Suprapubic skin (tissue), 4 donors: Measurements from ENCODE around the gene SEMA3D. TPM values are rescaled to one million over a fixed set of nuclear protein-coding genes. Genes with fewer than 3 reads are reported as not detected.

Source experiments
- DNase-seq, 2 donors: peaks; one replicate each; pipeline ENCODE4 v3.0.0-alpha.2; 2019; ENCODE audit warnings: low spot score in 2 of 2
- H3K27ac ChIP-seq: fragments of 200-600 bp; sonication (generic); one replicate; pipeline ENCODE4 v1.5.1; 2019
- H3K27me3 ChIP-seq: fragments of 200-600 bp; sonication (generic); one replicate; pipeline ENCODE4 v1.5.1; 2019
- H3K36me3 ChIP-seq: fragments of 200-600 bp; sonication (generic); one replicate; pipeline ENCODE4 v1.5.1; 2019
- H3K4me1 ChIP-seq: fragments of 200-600 bp; sonication (generic); one replicate; pipeline ENCODE4 v1.5.1; 2019
- H3K4me3 ChIP-seq: fragments of 200-600 bp; sonication (generic); one replicate; pipeline ENCODE4 v1.5.1; 2019; ENCODE audit warnings: mild to moderate bottlenecking
- H3K9me3 ChIP-seq: fragments of 200-600 bp; sonication (generic); one replicate; pipeline ENCODE4 v1.5.1; 2019
- EP300 ChIP-seq: sonication (generic); formaldehyde crosslinking; IDR thresholded peaks from one replicate; pipeline ENCODE4 v1.6.1; 2017; ENCODE audit warnings: antibody characterized with exemption
- POLR2A ChIP-seq, 2 donors: fragments of 450-650 bp; IDR thresholded peaks; one replicate each; pipeline ENCODE4 v1.6.1; 2017; ENCODE audit warnings: antibody characterized with exemption in 2 of 2, mild to moderate bottlenecking in 2 of 2, moderate library complexity in 2 of 2
- POLR2AphosphoS5 ChIP-seq, 3 donors: sonication (generic); formaldehyde crosslinking; IDR thresholded peaks; one replicate each; pipeline ENCODE4 v1.6.1; 2017; ENCODE audit warnings: antibody characterized with exemption in 3 of 3
- WGBS: methylation state at CpG from one replicate; pipeline ENCODE4 v1.1.5; 2018; 5-methylcytosine and 5-hydroxymethylcytosine counted together
- total RNA-seq, 4 donors: library from RNA; depleted of rRNA; stranded (reverse); fragments of >200 nt; gene quantifications; one replicate each; pipeline ENCODE4 v1.1.0, GENCODE V29; 2016
- TF ChIP-seq, protein P1 (sequence below), 2 donors: fragments of 200-600 bp in 1 of 2; fragments of 450-650 bp in 1 of 2; sonication (generic) in 1 of 2; IDR thresholded peaks; one replicate each; pipeline ENCODE4 v1.5.1; 2016 to 2019; ENCODE audit warnings: antibody characterized with exemption in 2 of 2, mild to moderate bottlenecking in 1 of 2, moderate library complexity in 1 of 2

Gene SEMA3D
- total RNA-seq, 4 donors from 2014 or later: 1.9 to 5.9 (median 3.6) TPM

- Histone ChIP-seq H3K9me3 (no peaks in the 10 kb centered on the region), H3K27me3 (no peaks in the 10 kb centered on the region), H3K27ac (no peak overlapping the region), H3K4me1 (no peaks in the 10 kb centered on the region), H3K4me3 (no peak overlapping the region), H3K36me3 (no peaks in the 10 kb centered on the region)
- no peak for DNase-seq
- 62% methylated on average over 3 of the region's 3 CpGs for WGBS
- no peak for TF ChIP-seq POLR2A (IDR thresholded peaks at IDR 0.05)
- no peak for TF ChIP-seq POLR2AphosphoS5 (IDR thresholded peaks at IDR 0.05)
- TF ChIP-seq, protein P1, sequence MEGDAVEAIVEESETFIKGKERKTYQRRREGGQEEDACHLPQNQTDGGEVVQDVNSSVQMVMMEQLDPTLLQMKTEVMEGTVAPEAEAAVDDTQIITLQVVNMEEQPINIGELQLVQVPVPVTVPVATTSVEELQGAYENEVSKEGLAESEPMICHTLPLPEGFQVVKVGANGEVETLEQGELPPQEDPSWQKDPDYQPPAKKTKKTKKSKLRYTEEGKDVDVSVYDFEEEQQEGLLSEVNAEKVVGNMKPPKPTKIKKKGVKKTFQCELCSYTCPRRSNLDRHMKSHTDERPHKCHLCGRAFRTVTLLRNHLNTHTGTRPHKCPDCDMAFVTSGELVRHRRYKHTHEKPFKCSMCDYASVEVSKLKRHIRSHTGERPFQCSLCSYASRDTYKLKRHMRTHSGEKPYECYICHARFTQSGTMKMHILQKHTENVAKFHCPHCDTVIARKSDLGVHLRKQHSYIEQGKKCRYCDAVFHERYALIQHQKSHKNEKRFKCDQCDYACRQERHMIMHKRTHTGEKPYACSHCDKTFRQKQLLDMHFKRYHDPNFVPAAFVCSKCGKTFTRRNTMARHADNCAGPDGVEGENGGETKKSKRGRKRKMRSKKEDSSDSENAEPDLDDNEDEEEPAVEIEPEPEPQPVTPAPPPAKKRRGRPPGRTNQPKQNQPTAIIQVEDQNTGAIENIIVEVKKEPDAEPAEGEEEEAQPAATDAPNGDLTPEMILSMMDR (IDR thresholded peaks at IDR 0.05): no peak
- TF ChIP-seq EP300: no peak
Observed at GRCh38 chr7:85154282-85154937, 32.4 kb downstream of the SEMA3D start.

GRCh38 chr7:85153715-85154114, 33.1 kb downstream of the SEMA3D start:
- no peak overlapping the region for H3K4me3 ChIP-seq
- DNase-seq: no peak
- no peaks in the 10 kb centered on the region for H3K4me1 ChIP-seq
- no peak overlapping the region for H3K27ac ChIP-seq
- 100% methylated on average over 1 of the region's 1 CpG for WGBS
- no peaks in the 10 kb centered on the region for H3K27me3 ChIP-seq
- H3K9me3 ChIP-seq: no peaks in the 10 kb centered on the region
- no peaks in the 10 kb centered on the region for H3K36me3 ChIP-seq
- TF ChIP-seq, protein P1 (IDR thresholded peaks at IDR 0.05): no peak
- no peak for TF ChIP-seq POLR2A (IDR thresholded peaks at IDR 0.05)
- TF ChIP-seq POLR2AphosphoS5 (IDR thresholded peaks at IDR 0.05): no peak
- no peak for TF ChIP-seq EP300

DNA sequence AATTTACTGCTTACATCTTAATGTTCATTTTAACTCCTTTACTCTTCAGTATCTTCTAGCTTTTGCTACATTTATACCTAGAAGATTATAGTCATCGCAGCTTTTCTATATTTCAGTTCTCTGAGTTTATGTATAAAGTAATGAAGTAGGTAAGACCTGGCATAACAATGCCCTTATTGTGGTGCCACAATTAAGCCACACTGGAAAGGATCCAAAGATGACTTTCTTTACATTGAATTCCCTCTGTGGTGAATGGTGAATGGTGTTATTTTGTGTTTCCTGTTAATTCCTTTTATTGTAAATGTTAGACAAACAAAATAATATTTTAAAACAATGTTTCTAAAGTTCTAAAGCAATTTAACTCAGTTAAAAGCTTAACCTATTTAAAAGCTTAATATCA, 36.2 kb downstream of the SEMA3D start:
- WGBS: 83% methylated on average over 1 of the region's 1 CpG
- no peaks in the 10 kb centered on the region for H3K27me3 ChIP-seq

GRCh38 chr7:85144771-85145170, 42.1 kb downstream of the SEMA3D start:
- H3K4me1 ChIP-seq: no peaks in the 10 kb centered on the region
- no peak overlapping the region for H3K27ac ChIP-seq
- no peaks in the 10 kb centered on the region for H3K27me3 ChIP-seq
- no peak overlapping the region for H3K4me3 ChIP-seq
- no peaks in the 10 kb centered on the region for H3K36me3 ChIP-seq
- 53% methylated on average over 1 of the region's 1 CpG for WGBS
- no peak for TF ChIP-seq POLR2A (IDR thresholded peaks at IDR 0.05)
- TF ChIP-seq, protein P1 (IDR thresholded peaks at IDR 0.05): no peak
- TF ChIP-seq EP300: no peak
- no peaks in the 10 kb centered on the region for H3K9me3 ChIP-seq
- no peak for DNase-seq

More for the DNA sequence above, 36.2 kb downstream of the SEMA3D start:
- Histone ChIP-seq H3K27ac (no peak overlapping the region), H3K4me1 (no peaks in the 10 kb centered on the region), H3K36me3 (no peaks in the 10 kb centered on the region), H3K9me3 (no peaks in the 10 kb centered on the region), H3K4me3 (no peak overlapping the region)
- no peak for DNase-seq
- TF ChIP-seq EP300: no peak
- no peak for TF ChIP-seq POLR2A (IDR thresholded peaks at IDR 0.05)
- no peak for TF ChIP-seq POLR2AphosphoS5 (IDR thresholded peaks at IDR 0.05)
- TF ChIP-seq, protein P1 (IDR thresholded peaks at IDR 0.05): no peak

DNA sequence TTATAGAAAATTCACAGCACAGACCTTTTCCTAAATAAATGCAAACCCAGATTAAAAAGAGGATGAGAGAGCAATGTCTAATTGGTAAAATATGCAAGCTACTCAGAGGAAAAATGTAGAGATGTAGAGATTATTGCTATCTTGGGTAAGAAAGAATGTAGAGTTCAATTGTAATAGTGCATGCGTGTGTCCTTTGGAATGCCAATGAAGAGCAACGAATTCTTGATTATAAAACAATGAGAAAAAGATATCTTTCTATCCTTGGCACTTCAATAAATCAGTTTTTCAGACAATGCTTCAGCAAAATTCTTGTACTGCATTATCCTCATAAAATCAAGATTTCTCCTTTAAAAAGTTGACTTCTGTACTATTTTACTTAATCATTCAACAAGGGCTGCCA, 50.9 kb downstream of the SEMA3D start:
- 38% methylated on average over 2 of the region's 2 CpGs for WGBS
- no peak for TF ChIP-seq POLR2AphosphoS5 (IDR thresholded peaks at IDR 0.05)
- TF ChIP-seq POLR2A (IDR thresholded peaks at IDR 0.05): no peak
- TF ChIP-seq, protein P1 (IDR thresholded peaks at IDR 0.05): no peak
- no peak for TF ChIP-seq EP300
- no peak for DNase-seq
- Histone ChIP-seq H3K4me3 (no peak overlapping the region), H3K4me1 (no peaks in the 10 kb centered on the region), H3K9me3 (no peaks in the 10 kb centered on the region), H3K36me3 (no peaks in the 10 kb centered on the region), H3K27ac (no peak overlapping the region), H3K27me3 (no peaks in the 10 kb centered on the region)
